HepG2 (cell line): ENCODE results near the gene FXYD6. TPM values are rescaled to one million over a fixed set of nuclear protein-coding genes. Genes with fewer than 3 reads are reported as not detected.

Experiments
- ARNT2 ChIP-seq: sonication (generic); formaldehyde crosslinking; IDR thresholded peaks from 2 replicates; pipeline ENCODE4 v1.8.0; 2022; ENCODE audit warnings: mild to moderate bottlenecking, low read depth, missing genetic modification reagents, moderate library complexity
- BCL3 ChIP-seq: sonication (generic); formaldehyde crosslinking; IDR thresholded peaks from 2 replicates; pipeline ENCODE4 v1.5.1; 2020; ENCODE audit warnings: mild to moderate bottlenecking, missing genetic modification reagents, moderate library complexity
- CTCF ChIP-seq: sonication (generic); formaldehyde crosslinking; IDR thresholded peaks from 2 replicates; pipeline ENCODE4 v1.5.0; 2020; ENCODE audit warnings: mild to moderate bottlenecking, missing genetic modification reagents, moderate library complexity
- DMAP1 ChIP-seq: IDR thresholded peaks from 2 replicates; pipeline ENCODE4 v1.6.1; 2016
- HMGXB4 ChIP-seq, 2 experiments: sonication (generic) in 1 of 2; formaldehyde crosslinking in 1 of 2; IDR thresholded peaks; 2 replicates each; pipeline versions ENCODE4 v1.4.0 to v1.6.1; 2018 to 2020; ENCODE audit warnings: missing genetic modification reagents in 2 of 2, borderline replicate concordance in 1 of 2, low read depth in 1 of 2, mild to moderate bottlenecking in 1 of 2, missing biosample characterization in 1 of 2
- HNRNPH1 ChIP-seq: fragments of 200-400 bp; formaldehyde crosslinking; optimal IDR thresholded peaks from 2 replicates; pipeline ENCODE3; 2017; ENCODE audit warnings: mild to moderate bottlenecking, low read depth, low read length
- HNRNPL ChIP-seq: fragments of 200-400 bp; formaldehyde crosslinking; IDR thresholded peaks from 2 replicates; pipeline ENCODE4 v1.6.1; 2017; ENCODE audit warnings: mild to moderate bottlenecking, low read depth, low read length
- MAX ChIP-seq: IDR thresholded peaks from 2 replicates; pipeline ENCODE4 v1.6.1; 2012; ENCODE audit warnings: inconsistent platforms
- MED8 ChIP-seq: sonication (generic); formaldehyde crosslinking; IDR thresholded peaks from 2 replicates; pipeline ENCODE4 v1.8.1; 2023; ENCODE audit warnings: mild to moderate bottlenecking, missing genetic modification reagents; ENCODE audit not compliant: insufficient replicate concordance
- MXI1 ChIP-seq: IDR thresholded peaks from 3 replicates; pipeline ENCODE4 v1.6.1; 2012; ENCODE audit warnings: low read depth, low read length, inconsistent platforms, borderline replicate concordance
- RARG ChIP-seq: sonication (generic); formaldehyde crosslinking; IDR thresholded peaks from 2 replicates; pipeline ENCODE4 v1.4.0; 2020; ENCODE audit warnings: low read depth, mild to moderate bottlenecking, missing genetic modification reagents
- SMC3 ChIP-seq: IDR thresholded peaks from 2 replicates; pipeline ENCODE4 v1.6.1; 2011; ENCODE audit warnings: low read length, improper control_type of control experiment
- SYNCRIP ChIP-seq: fragments of 200-400 bp; formaldehyde crosslinking; IDR thresholded peaks from 2 replicates; pipeline ENCODE4 v1.6.1; 2018; ENCODE audit warnings: mild to moderate bottlenecking, low read depth, low read length; ENCODE audit not compliant: insufficient read depth
- TBP ChIP-seq: sonication (generic); formaldehyde crosslinking; IDR thresholded peaks from 2 replicates; pipeline ENCODE4 v1.5.0; 2020; ENCODE audit warnings: missing genetic modification reagents
- ZNF17 ChIP-seq: sonication (generic); formaldehyde crosslinking; IDR thresholded peaks from 2 replicates; pipeline ENCODE4 v1.5.0; 2020; ENCODE audit warnings: mild to moderate bottlenecking, missing genetic modification reagents
- ZNF441 ChIP-seq: sonication (generic); formaldehyde crosslinking; IDR thresholded peaks from 2 replicates; pipeline ENCODE4 v1.7.0; 2021; ENCODE audit warnings: missing genetic modification reagents, borderline replicate concordance
- ZNF510 ChIP-seq: sonication (generic); formaldehyde crosslinking; IDR thresholded peaks from 2 replicates; pipeline ENCODE4 v1.4.0; 2020; ENCODE audit warnings: low read depth, mild to moderate bottlenecking, missing genetic modification reagents
- ZNF563 ChIP-seq: sonication (generic); formaldehyde crosslinking; IDR thresholded peaks from 2 replicates; pipeline ENCODE4 v1.8.0; 2022; ENCODE audit warnings: mild to moderate bottlenecking, moderate library complexity, missing genetic modification reagents
- ZNF570 ChIP-seq: sonication (generic); formaldehyde crosslinking; IDR thresholded peaks from 2 replicates; pipeline ENCODE4 v1.4.0; 2020; ENCODE audit warnings: mild to moderate bottlenecking, missing genetic modification reagents, borderline replicate concordance
- ZNF770 ChIP-seq: sonication (generic); formaldehyde crosslinking; IDR thresholded peaks from 2 replicates; pipeline ENCODE4 v1.5.0; 2020; ENCODE audit warnings: mild to moderate bottlenecking, missing genetic modification reagents
- polyA plus RNA-seq, 8 experiments: library from polyadenylated mRNA; depleted of rRNA in 3 of 8; stranded (reverse) in 7 of 8; unstranded in 1 of 8; fragments of >200 nt; fragmentation: Illumina TruSeq in 4 of 8; extraction: Trizol in 4 of 8; gene quantifications; 2 replicates each; pipeline versions ENCODE4 v1.2.1 to v1.2.3, GENCODE V29; 2011 to 2016; ENCODE audit warnings: low read depth in 4 of 8, missing spikeins in 1 of 8, mixed read lengths in 1 of 8; ENCODE audit not compliant: insufficient read depth in 1 of 8
- total RNA-seq, 5 experiments: library from RNA; depleted of rRNA; stranded (reverse); fragments of >200 nt; fragmentation: Illumina TruSeq; extraction: Trizol; gene quantifications; 2 replicates each; pipeline ENCODE4 v1.2.3, GENCODE V29; 2016; ENCODE audit warnings: low read depth in 1 of 5

FXYD6 gene
- total and polyA plus RNA-seq, 2 of the 13 experiments (the other 11 are each of a cell fraction or from before 2014, with no cell fraction given) = not detected

- TF ChIP-seq CTCF (CRISPR knock-in tag) (peak; percentile 91), HMGXB4 (CRISPR knock-in tag; IDR thresholded peaks at IDR 0.05; ENCODE audit: borderline replicate concordance in 1 of 2, low read depth in 1 of 2) (0 out of 4 replicates have a peak, but pooled peaks of 1 of the 2 experiments have one; percentile 33), SMC3 (peak; percentile 45; the same call in 1 of the 2 replicates), ZNF770 (no peak), ZNF510 (CRISPR knock-in tag) (no peak), DMAP1 (CRISPR knock-in tag) (no peak), RARG (CRISPR knock-in tag) (no peak), MXI1 (no peak), ARNT2 (CRISPR knock-in tag) (no peak), ZNF17 (no peak), TBP (no peak), HNRNPL (0 out of 2 replicates have a peak, but pooled peaks have one; percentile 24), SYNCRIP (no peak), ZNF570 (CRISPR knock-in tag) (no peak), MED8 (no peak), BCL3 (CRISPR knock-in tag) (no peak), ZNF441 (CRISPR knock-in tag) (no peak), ZNF563 (CRISPR knock-in tag) (no peak), MAX (no peak), HNRNPH1 (no peak)
Measured at GRCh38 chr11:117819096-117820040, 57.1 kb downstream of the FXYD6 start (continued).
